Middle frontal gyrus (tissue), 1 donor: Measurements from ENCODE around the gene HNRNPAB.

Experiments
- DNase-seq: peaks from one replicate; pipeline ENCODE4 v3.0.0-alpha.2; 2015; ENCODE audit warnings: low spot score; ENCODE audit errors: extremely low spot score

HNRNPAB gene

DNA sequence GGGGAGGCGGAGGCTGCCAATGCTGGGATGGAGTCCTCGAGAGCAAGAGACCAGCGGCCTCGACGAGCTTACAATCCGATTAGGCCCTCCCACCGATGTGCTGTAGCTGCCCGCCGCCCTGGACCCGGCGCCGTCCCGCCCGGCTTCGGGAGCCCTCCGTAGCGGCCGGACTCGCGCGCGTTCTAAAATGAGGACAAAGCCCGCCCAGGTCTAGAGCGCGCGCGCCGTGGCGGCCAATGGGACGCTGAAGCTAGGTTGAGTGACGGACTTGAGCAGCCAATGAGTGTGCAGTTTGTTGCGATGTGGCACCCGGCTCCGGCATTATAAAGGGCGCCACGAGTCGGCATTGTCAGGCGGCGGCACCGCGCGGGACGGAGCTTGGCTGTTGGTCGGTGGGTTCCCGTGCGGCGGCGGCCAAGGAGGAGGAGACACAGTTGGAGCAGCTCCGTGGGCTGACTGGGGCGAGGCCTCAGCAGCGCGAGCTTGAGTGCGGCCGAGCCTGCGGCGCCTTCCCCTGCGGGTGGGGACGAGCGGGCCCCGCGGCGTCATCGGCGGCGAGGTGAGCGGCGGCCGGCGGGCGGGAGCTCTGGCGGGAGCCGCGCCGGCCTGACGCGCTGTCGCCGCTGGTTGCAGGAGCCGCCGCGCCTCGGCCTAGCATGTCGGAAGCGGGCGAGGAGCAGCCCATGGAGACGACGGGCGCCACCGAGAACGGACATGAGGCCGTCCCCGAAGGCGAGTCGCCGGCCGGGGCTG, at the start of gene HNRNPAB:
Gene HNRNPAB (plus strand): TSS at position 352 of the 753 bp plus-strand sequence. CDS start 305 bp downstream, at position 657.
- DNase-seq: peak; percentile 93

DNA sequence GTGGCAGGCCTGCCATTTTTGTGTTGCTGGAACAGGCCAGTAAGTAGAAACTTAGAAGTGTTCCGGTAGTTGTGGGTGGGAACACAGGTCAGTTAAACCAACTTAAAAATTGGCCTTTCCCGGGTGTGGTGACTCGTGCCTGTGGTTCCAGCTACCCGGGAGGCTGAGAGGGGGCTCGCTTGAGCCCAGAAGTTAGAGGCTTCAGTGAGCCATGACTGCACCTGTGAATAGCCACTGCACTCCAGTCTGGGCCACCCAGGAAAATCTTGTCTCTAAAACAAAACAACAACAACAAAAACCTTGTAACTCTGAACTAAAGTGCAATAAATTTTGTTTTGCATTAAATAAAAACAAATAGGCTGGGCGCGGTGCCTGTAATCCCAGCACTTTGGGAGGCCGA, 49.3 kb upstream of the HNRNPAB start:
- DNase-seq: no peak

DNA sequence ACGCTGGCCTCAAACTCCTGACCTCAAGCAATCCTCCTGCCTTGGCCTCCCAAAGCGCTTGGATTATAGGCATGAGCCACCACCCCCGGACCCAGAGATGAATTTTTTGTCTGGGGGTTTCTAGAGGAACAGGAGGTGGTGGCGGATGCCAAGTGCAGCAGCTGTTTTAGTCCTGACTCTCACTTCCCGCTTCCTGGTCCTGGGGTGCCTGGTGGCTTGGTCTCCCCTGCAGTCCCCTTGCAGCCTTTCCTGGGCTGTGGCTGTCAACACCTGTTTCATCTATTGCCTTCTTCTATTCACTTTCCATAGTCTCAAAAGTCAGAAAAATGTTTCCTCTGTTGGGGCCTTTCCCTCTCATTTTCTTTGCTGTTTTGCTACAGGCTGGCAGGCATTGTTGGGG, 44.2 kb upstream of the HNRNPAB start:
- no peak for DNase-seq

DNA sequence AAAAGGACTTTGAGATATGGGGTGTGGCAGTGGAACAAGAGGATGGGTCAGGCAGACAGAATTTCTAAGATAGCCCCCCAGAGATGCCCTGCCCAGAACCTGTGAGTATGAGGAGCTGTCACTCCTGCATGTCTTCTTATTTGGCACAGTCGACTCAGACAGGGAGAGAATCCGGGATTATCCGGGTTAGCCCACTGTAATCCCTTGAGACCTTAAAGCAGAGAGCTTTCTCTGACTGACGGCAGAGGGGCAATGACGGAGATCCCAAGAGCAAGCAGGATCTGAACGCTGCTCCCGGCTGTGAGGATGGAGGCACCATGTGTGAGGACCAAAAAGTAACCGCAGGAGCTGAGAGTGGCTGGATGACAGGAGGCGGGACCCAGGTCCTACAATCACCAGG, 41.9 kb upstream of the HNRNPAB start:
- no peak for DNase-seq

DNA sequence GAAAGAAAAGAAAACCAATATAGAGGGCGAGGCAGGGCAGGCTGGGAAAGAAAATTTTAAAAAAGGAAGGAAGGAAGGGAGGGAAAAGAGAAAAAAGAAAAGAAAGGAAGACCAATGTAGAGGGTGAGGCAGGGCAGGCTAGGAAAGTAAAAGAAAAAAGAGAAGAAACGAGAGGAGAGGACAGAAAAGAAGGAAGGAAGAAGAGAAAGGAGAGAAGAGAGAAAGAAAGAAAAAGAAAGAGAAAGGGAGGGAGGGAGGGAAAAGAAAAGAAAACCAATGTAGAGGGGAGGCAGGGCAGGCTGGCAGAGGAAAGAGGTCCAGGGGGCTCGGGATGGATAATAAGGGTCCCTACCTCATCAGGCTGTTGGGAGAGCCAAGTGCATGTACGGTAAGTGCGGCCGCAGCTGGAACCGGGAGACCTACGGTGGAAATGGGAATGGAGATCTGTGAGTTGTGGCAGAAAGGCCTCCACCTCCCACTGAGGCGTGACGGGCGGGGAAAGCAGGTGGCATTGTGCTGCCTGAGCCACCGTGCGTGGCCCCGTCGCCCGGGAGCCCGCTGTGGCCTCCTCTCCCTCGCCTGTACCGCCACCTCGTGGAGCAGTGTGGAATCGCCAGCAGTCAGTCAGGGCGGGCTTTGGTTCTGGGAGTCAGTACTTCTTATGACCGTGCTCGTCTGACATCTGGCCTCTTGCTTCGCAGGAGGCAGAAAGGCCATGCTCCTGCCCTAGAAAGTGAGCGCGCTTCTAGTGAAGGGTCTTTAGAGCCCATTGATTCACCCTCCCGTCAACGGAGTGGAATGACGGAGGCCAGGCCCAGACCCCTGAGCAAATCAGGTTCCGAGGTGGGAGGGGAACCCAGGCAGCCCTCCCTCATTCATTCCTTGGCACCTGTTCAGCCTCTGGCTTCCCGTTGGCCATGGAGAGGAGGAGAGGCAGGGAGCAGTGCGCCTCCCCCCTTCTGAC, 40.3 kb upstream of the HNRNPAB start:
- DNase-seq: peak; percentile 60

DNA sequence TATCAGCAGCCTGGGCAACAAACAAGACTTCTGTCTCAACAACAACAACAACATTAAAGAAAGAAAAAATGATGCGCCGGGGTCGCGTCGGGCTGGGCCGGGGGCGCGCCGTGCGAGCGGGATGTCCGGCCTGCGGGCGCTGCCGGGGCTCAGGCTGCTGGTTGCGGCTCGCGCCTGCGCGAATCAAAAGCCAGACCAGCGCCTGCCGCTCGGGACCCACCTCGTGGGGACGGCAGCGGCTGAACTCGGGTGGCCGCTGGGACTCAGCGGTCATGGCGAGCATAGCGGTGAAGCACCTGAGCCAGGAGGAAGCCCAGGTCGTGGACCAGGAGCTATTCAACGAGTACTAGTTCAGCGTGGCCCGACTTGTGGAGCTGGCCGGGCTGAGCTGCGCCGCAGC, 38.8 kb upstream of the HNRNPAB start:
- DNase-seq: no peak

DNA sequence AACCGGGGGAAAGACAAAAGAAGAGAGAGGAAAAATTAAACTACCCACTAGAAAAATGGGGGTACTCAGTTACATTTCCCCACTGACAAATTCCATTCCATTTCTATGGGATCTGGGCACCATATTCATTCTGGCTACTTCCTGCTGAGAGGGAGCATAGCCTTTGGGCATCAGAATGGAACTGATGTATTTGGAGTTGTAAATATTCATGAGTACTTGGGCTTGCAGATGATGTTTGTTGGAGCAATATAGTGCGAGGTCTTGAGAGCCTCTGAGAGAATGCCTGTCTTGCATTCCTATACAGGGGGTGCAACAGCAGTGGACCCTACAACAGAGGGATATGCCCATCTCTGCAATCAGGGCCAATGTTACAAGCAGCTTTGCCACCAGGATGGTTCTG, 33.9 kb upstream of the HNRNPAB start:
- DNase-seq: no peak

DNA sequence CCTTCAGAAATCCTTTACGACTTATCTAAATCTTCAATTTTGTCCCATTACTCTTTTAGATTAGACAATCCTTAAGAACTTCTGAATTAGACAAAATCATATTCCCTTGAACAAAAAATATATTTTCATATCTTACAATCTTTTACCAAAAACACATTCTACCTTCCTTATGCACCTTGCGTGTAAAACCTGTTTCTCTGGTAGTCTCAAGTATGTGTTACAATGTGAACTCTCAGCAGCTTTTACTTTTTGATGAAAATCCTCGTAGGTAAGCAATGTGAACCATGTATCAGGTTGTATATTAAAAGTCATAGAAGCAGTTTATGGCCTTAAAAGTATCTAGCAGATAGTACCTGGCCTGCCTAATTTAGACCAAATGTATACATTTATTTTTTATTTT, 29.9 kb upstream of the HNRNPAB start:
- no peak for DNase-seq

DNA sequence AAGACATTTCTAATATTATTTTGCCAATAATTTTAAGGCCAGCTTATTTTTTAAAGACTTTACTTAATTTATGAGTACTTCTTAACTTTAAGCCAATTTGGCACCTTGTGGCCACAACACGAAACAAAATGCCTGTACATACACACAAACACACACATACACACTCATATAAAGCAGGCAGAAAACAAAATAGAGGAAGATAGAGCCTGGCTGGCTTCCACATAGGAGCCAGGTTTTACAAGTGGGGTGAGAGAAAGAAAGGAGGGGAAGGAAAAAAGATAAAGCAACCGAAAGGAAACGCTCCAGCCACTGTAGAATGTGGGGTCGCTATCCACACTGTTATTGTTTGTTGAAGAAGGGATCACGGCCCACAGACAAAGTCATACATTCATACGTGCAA, 27.5 kb upstream of the HNRNPAB start:
- no peak for DNase-seq

DNA sequence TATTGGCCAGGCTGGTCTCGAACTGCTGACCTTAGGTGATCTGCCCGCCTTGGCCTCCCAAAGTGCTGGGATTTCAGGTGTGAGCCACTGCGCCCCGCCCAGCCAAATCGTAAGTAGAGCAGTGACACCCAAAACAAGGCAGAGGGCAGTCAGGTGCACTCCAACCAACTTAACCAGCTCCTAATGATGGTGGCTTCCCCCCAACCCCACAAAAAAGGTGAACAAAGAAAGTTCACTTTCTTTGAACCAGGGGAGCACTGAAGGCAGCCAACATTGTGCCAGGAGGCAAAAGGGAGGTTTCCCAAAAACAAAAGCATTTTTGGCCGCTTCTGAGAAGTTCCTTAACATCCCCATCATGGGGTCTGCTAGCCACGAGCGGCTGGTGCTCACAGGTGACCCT, 26.8 kb upstream of the HNRNPAB start:
- no peak for DNase-seq

DNA sequence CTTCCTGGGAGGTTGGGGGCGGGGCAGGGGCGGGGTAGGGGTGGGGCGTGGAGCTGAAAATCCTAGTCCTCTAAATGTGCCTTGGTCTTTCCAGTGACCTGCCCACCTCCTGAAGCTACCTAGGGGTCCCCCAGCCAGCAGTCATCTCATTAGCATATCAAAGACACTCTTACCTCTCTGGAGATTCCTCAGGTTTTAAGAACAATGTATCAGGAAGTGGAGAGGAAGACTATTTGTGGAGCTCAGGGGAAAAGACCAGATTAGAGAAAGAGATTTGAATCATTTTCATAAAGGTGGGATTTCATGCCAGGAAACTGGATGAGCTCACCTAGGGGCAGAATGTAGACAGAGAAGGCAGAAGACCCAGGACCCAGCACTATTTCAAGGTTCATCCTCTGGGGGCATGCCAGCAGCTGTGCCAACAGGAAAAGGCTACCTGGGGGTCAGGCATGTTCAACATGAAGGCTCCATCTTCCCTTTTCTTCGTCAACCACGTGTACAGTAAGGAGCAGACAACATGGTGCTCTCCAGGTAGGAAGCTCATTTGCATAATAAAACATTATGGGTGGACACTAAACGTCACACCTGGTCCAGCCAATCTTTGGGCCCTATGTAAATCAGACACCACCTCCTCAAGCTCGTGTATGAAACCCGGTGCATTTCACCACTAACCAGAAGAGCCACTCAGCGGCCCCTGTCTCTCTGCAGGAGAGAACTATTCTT, 24.0 kb upstream of the HNRNPAB start:
- DNase-seq: no peak

DNA sequence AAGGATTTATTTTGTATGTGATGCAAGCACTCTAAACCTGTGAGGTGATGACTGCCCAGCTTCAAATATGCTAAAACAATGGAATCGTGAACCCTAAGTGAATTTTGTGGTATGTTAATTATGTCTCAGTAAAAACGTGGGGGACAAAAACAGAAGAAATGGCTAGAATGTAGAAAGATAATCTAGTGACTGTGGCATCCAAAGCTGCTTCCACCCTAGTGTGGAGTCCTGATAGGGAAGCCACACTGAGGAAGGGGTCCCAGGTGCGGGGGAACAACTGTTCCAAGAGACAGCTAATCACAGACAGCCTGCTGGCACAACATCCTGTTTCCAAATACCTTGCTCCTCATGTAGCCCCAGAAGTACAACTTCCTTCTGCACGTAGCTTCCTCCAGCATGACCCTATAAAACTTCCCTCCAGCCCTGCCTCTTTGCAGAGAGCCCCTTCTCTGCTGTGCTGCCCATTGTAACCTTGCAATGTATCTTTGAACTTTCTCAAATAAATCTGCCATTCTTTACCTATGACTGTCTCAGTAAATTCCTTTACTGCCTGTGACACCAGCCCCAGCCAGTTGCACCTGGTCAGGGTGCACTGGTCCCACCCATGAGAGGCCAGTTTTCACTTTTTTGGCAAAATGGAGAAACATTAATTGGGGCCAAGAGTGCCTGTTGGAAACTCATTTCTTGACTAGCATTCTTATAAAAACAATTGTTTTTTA, 22.0 kb upstream of the HNRNPAB start:
- no peak for DNase-seq

DNA sequence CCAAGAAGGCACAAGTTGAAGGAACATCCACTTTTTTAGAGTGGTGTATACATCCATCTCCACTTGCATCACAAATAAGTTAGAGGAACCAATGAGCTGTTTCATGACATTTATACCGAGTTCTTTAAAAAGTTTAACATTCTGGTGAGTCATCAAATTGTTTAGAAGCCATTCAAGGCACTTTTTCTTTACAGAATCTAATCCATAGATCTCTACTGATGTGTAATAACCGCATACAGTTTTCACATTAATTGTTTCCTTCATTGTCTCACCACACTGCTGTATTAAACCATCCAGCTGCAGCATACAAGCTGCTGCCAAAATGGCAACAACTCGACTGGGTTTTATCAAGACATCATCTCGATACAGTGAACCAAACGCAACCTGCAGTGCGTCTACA, 17.9 kb upstream of the HNRNPAB start:
- DNase-seq: no peak

DNA sequence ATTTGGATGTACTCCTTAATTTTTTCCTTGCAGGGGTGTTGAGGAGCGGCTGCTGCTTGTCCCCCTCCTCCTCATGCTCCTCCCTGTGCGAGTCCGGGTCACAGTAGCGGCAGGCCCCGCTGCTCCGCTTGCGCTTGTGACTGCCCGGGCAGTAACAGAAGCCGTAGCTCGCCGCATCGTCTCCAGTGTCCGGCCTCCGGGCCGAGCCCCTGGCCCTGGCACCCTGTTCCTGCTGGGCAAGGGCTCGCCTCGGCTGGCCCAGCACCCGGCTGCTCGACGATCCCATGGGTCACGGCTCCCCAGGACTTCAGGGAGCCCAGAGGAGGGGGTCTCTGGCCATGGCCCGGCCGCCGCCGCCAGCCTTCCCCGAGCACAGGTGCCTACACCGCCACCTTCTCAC, 17.3 kb upstream of the HNRNPAB start, which contains the start of gene GMCL2:
Gene GMCL2 (minus strand): TSS at position 358 of the 400 bp plus-strand sequence. CDS start 72 bp downstream, at position 286.
- no peak for DNase-seq

DNA sequence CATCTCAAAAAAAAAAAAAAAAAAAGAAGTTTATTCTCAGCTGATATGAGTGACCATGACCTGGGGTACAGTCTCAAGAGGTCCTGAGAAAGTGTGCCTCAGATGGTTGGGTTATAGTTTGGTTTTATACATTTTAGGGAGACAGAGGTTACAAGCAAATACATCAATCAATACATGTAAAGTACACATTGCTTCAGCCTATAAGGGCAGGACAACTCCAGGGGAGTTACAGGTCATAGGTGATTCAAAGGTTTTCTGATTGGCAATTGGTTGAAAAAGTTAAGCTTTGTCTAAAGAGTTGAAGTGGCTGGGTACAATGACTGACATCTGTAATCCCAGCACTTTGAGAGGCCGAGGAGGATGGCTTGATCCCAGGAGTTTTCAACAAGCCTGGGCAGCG, 14.9 kb upstream of the HNRNPAB start:
- DNase-seq: no peak

DNA sequence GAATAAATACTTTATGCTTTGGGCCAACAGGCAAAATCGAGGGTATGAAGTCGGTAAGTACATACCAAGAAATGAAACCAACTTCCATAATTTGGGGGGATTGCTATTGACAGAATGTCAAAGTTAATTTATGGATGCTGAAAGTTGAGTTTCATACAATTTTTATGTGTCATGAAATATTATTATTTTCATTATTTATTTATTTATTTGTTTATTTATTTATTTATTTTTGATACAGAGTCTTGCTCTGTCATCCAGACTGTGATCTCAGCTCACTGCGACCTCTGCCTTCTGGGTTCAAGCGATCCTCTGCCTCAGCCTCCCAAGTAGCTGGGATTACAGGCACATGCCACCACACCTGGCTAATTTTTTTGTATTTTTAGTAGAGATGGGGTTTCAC, 12.7 kb upstream of the HNRNPAB start:
- DNase-seq: no peak

DNA sequence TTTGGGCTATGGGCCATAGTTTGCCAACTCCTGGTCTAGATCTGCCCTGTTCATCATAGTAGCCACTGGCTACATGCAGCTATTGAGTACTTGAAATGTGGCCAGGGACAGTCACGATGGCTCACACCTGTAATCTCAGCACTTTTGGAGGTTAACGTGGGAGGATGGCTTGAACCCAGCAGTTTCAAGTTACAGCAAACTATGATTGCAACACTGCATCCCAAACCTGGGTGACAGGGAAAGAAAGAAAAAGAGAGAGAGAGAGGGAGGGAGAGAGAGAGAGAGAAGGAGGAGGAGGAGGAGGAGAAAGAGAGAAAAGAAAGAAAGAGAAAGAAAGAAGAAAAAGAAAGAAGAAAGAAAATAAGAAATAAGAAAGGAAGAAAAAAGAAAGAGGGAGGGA, 12.1 kb upstream of the HNRNPAB start:
- DNase-seq: no peak

DNA sequence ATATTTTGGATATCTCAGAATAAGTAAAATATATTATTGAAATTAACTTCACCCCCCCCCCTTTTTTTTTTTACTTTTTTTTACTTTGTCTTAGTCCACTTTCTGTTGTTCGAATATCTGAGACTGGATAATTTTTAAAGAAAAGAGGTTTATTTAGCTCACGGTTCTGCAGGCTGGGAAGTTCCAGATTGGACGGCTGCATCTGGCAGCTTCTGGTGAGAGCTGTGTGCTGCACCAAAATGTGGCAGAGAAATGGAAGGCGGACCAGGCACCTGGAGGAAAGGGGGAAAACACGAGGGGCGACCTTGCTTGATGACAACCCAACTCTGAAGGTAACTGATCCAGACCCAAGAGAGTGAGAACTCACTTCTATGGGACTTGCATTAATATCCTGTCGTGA, 11.5 kb upstream of the HNRNPAB start:
- no peak for DNase-seq

DNA sequence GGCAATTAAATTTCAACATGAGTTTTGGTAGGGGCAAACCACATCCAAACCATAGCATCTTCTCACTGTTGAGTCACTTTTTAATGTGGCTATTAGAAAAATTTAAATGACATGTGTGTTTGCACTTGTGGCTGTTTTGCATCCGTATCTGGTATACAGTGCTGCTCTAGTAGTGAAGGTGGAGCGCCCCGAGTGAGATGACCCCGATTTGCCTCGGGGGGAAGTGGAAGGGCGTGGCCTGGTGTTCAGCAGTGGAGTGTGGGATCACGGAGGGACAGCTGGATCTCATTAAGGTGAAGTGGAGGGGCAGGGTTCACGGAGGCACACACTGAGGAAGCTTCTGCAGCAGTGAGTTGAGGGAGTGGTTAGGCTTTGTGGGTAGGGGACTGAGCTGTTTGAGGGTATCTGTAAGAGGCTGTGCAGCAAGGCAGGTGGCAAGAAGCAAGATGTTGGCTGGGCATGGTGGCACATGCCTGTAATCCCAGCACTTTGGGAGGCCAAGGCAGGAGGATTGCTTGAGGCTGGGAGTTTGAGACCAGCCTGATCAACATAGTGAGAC, 11.0 kb upstream of the HNRNPAB start:
- DNase-seq: no peak

DNA sequence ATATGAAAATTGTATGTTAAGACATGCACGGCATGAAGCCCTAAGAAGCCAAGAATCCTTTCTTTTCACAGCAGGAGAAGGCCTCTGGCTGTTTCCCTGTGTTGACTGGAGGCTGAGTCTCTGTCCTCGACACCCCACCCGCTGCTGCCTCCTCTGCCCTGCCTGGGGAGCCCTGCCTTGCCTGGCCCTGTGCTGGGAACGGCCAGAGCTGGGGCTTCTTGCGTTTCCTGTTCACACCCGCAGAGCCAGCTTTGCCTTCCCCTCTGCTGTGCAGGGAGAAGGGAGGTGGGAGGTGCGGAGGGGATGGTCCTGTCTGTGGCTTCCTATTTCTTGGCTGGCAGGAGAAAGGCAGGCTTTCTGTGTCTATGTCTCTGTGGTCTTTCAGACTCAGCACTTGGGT, 10.3 kb upstream of the HNRNPAB start:
- DNase-seq: no peak
